ENCODE measurements around the gene KCNRG.
"Not testable (repeated sequence)": the region's sequence is repeated elsewhere in the genome, so short reads cannot be mapped to it uniquely, and the experiment has no call there.

KCNRG gene

DNA sequence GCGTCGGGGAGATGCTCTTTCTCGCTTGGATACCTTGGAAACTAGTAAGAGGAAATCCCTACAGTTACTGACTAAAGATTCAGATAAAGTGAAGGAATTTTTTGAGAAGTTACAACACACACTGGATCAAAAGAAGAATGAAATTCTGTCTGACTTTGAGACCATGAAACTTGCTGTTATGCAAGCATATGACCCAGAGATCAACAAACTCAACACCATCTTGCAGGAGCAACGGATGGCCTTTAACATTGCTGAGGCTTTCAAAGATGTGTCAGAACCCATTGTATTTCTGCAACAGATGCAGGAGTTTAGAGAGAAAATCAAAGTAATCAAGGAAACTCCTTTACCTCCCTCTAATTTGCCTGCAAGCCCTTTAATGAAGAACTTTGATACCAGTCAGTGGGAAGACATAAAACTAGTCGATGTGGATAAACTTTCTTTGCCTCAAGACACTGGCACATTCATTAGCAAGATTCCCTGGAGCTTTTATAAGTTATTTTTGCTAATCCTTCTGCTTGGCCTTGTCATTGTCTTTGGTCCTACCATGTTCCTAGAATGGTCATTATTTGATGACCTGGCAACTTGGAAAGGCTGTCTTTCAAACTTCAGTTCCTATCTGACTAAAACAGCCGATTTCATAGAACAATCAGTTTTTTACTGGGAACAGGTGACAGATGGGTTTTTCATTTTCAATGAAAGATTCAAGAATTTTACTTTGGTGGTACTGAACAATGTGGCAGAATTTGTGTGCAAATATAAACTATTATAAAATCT is 2.7 kb upstream of the KCNRG start:
- DNase-seq = no peak

DNA sequence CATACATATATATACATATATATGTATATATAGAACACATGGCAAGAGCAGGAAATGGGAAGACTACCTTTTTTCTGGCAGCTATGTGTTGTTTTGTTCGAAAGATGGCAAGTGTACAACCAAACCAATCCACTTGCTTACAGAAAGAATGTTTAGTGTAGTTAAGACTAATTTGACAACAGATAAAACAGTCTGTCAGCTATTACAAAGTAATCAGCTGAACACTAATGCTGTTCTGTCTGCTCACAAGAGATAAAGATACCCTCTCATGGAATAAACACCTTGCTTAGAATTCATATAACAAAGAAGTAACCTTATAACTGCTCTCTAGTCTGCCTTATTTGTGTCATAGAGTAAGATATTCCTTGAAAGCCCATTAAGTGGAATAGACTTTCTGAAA is 858 bp upstream of the KCNRG start:
- DNase-seq = no peak

DNA sequence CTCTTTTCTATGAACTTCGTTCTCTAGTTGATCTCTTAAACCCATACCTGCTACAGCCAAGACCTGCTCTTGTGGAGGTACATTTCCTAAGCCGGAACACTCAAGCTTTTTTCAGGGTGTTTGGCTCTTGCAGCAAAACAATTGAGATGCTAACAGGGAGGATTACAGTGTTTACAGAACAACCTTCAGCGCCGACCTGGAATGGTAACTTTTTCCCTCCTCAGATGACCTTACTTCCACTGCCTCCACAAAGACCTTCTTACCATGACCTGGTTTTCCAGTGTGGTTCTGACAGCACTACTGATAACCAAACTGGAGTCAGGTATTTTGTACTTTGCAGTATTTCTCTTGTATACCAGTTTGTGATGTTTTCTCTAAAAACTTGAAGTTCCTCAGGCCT is 506 bp downstream of the KCNRG start:
- no peak for DNase-seq

DNA sequence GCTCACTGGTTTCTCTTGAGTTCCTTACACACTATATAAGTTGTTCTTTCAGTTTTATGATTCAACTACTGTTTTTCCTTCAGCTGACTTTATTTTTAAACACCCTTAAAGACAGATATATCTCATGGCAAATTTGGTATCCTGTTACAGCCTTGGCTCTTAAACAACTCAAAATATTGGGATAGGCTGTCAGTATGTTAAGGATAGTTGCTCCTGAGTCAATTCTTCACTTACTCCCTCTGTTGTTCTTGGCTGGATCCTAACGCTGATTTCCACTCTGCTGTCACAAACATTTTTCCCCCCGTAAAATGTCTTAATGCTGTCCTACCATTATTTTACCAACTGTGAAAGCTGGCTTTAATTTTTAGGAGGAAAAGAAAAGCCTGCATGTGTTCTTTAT is 1.2 kb downstream of the KCNRG start:
- DNase-seq = no peak

DNA sequence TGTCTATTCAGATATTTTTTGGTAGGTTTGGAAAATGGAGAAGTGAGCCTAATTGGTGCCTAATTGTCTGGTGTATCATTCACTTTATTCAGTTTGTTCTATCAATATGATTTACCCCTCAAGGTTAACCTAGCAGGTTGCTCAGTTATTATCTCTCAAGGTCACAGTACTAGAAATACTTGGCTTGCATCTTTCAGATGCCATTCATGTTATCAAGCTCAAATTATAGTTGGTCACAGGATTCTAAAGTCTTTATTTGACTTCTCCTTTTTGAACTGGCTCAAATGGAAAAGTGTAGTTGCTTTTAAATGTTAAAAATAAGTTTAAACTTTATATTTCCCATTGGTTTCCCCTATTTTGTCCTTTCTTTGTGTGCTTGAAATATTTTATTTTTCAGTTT is 2.6 kb downstream of the KCNRG start:
- no peak for DNase-seq

DNA sequence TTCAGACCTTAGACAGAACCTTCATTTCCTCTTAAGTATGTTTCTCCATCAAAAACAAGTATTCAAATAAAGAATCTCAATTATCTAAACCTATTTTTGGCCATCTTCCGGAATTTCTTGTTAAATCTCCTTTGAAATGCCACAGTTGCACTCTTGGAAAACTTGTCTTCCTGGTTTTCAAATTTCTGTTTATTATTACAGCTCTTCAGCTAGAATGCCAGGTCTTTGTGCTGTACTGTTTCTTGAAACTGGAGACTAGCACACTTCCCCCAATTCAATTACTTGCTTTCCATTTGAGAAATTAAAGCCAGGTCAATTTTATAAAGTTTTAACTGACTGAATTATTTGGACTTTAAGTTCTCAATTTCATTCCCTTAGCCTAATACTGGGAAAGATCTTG is 10.2 kb downstream of the KCNRG start:
- no peak for DNase-seq

DNA sequence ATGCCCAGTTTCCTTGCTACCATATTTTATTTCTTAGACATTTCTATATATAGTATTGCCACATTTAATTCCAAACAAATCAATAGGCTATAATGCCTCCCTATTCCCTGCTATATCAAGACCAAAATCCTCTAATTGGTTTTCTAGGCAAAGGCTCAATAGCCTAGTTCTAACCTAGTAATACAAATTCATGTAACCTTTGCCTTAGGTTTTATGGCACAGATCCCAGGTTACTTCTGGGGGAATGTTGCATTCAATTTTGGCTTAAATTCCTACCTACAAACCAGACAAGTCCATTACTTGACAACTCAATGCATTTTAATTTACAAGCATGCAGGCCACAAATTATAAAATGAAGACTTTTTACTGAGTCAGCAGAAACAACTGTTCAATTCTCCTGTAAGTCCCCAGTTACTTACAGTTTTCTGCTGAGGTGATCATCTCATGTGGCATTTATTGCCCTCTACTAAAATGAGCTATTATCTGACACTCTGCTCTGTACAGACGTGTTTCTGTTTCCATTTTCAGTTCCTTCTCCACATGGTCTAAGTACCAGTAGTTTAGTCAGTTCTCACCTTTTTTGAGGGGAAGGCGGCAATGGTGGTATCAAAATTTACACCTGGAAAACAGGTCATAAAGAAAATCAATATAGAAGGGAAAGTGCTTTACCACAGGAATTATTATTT is 11.7 kb downstream of the KCNRG start:
- DNase-seq = no peak

DNA sequence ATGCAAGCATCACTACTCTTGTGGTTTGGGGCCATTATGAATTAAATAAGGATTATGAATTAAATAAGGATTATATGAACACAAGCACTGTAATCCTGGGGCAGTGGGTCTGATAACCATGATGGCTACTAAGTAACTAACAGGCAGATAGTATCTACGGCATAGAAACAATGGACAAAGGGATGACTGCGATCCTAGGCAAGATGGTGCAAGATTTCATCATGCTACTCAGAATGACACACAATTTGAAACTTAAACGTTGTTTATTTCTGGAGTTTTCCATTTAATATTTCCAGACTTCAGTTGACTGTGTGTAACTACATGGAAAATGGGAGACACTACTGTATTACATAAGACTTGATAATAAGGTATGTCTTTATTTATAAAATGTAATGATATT is 15.1 kb downstream of the KCNRG start:
- no peak for DNase-seq

DNA sequence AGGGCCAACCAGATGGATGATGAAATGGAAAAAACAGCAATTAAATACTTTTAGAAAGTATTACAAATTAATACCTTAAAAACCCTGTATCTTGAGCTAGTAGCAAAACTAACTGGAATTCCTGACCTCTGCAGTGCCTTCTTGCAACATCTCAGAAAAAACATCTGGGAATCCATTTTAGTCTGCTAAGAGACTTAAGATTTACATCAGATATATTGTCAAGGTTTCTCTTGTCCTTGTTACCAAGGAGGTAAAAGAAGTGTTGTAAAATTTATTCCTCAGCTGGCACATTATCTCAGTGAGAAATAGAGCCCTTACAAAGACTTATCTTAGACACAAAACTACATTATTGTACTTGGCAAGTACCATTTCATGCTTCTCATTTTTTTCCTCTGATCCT is 18.5 kb downstream of the KCNRG start:
- no peak for DNase-seq

DNA sequence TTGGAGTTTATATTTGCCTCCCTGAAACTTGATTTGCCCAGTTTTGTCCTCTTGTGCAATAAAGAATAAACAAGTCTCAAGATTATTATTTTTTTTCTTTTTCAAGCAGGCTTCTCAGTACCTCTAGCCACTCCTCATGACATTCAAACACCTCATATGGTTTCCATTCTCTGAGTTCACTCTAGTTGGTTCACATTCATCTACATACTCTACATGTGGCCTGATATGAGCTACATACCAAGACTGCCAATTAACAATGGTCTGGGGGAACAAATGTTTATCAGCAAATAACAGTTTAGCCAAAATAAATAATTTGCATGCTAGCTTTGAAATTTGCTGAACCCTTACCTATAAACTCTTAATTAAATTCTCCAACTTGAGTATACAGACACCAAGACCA is 22.5 kb downstream of the KCNRG start:
- no peak for DNase-seq

DNA sequence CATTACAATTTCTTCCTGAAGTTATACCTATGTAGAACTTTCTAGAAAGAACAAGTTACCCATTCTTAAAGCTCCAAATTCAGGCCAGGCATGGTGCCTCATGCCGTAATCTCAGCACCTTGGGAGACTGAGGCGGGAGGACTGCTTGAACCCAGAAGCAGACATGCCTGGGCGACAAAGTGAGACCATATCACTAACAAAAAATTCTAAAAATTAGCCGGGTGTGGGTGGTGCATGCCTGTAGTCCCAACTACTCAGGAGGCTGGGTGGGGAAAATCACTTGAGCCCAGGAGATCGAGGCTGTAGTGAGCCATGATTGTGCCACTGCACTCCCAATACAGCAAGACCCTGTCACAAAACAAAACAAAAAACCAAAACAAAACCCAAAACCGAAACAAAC is 23.0 kb downstream of the KCNRG start:
- no peak for DNase-seq

DNA sequence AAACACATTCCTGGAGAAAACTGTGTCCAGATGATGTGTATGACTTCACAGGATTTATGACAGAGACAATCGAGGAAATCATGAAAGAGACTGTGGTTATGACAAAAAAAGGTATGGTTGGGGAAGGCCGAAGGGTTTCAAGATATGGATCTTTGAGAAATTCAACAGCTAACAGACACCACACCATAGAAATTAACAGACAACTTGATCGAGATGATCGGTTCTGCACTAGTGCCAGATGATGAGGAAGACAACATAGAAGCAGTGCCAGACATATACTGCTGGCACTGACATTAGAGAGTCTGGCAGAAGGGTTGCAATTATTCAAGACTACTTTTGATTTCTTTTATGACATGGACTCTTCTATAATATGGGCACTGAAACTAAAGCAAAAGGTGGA is 37.2 kb downstream of the KCNRG start:
- no peak for DNase-seq

DNA sequence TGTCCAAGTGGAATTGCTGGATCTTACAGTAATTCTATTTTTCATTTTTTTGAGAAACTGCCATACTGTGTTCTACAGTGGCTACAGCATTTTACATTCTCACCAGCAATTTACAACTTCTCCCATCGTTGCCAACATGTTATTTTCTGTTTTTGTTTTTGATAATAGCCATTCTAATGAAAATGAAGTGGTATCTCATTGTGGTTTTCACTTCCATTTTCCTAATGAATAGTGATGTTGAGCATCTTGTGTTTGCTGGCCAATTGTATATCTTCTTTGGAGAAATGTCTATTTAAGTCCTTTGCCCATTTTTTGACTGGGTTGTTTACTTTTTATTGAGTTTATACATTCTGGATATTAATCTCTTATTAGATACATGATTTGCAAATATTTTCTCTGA is 38.6 kb downstream of the KCNRG start:
- DNase-seq = no peak

DNA sequence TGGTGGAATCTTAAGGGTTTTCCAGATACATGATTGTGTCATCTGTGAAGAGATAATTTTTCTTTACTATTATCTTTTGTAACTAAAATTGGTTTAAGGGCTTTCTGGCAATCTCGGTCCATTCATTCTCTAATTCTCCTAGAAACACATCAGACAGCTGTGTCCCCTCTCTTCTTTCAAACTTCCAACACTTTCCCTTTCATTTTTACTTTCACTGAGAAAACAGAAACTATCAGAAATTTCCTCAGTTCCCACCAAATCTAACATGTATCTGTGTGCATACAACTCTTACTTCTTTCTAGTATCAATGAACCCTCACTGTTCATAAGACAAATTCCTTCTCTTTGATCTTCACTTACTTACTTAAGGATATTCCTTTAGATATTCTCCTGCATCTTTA is 40.2 kb downstream of the KCNRG start:
- DNase-seq = no peak

DNA sequence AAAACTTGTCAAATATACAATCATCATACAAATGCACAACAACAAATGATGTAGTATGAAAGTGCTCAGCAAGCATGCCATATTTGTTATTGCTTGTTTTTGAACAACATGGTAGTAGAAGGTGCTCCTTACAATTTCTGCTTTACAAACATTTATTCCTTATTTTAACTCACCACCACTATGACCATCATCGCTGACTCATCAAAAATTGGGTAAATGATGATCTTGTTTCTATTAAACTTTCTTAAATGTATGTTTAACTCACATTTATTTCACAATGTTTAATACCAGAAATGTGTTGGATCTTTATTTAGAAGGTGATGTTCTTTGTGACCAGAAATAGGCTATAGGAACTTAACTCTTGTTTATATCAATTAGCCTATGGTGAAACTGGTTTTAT is 45.5 kb downstream of the KCNRG start:
- no peak for DNase-seq

DNA sequence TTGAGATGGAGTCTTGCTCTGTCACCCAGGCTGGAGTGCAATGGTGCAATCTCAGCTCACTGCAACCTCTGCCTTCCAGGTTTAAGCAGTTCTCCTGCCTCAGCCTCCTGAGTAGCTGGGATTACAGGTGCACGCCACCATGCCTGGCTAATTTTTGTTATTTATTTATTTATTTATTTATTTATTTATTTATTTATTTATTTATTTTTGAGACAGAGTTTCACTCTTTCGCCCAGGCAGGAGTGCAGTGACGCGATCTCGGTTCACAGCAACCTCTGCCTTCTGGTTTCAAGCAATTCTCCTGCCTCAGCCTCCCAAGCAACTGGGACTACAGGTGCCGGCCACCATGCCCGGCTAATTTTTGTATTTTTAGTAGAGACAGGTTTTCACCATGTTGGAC is 47.1 kb downstream of the KCNRG start:
- DNase-seq = not testable (repeated sequence)

DNA sequence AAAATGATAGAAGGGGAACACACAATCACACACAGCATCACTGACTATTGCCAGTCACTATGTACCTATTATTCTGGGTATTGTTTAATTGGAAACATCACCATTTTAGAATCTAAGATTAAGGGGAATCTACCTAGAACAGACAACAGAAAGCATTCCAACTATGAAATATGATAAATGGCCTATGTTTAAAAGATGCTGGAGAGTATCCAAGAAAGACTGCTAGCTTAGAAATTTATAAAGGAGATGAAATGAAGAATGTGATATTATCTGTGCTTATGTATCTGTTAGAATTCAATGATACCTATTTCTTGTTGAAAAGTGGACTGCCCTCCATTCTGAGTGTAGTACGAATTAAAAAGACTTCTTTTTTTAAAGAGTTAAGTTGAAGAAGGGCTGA is 50.5 kb downstream of the KCNRG start:
- no peak for DNase-seq

DNA sequence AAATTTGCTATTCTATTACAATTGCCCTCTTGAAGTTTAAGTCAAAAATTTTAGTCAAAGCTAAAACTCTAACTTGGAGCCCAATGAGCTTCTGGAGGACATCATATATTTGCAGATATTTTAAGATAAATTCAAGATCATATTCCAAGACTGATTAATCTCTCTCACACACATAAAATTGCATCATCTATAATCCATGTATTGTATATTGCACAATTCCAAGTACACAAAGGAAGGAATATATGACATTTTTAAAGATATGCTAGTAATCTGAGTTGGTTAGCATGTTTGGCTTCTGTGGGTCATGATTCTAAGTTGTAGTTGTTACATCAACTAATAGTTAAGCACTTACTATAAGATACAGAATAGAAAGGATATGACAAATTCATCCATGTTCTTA is 53.3 kb downstream of the KCNRG start:
- DNase-seq = no peak

DNA sequence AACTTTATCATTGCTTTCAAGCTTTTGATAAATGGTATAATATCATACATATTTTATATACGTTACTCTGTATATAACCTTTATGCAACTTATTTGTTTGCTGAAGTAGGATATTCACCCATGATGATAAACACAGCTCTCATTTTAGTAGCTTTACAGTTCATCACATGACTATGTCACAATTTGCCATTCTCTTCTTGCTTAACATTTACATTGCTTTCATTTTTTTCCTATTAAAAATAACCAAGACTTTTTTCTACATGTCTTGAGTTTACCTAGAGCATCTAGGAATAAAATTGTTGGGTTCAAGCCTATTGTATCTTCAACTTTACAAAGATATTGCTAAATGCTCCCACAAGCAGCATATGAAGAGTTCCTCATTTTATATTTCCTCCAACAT is 54.0 kb downstream of the KCNRG start:
- no peak for DNase-seq

DNA sequence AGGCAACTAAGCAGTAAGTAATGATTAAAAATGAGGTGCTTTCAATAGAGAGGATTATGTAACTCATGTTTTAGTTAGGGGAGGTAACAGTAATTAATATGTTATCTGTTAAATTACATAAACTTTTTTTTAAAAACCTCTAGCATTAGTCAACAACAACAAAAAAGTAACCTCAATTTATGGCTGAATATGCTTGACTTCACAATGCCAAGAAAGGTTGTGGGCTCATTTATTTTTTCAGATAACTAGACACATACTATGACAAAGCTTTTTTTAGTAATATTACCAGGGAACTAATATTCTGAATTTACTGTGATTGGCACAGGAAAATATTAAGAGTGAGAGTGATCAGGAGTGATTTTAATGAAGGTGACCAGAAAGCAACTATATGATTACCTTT is 54.9 kb downstream of the KCNRG start:
- no peak for DNase-seq

All from NCI-H69 (cell line).